HG03280 (cell line): ENCODE measurements around the gene MKLN1.
"Not testable (repeated sequence)": the region's sequence is repeated elsewhere in the genome, so short reads cannot be mapped to it uniquely, and the experiment has no call there.

Experiments
- ATAC-seq: cut with Tn5 transposase; IDR thresholded peaks from one replicate; pipeline ENCODE4 v1.9.1; 2021; ENCODE audit warnings: mild to moderate bottlenecking, moderate library complexity; ENCODE audit not compliant: unreplicated experiment

MKLN1 gene

GRCh38 chr7:131327626-131328376 is at the start of gene MKLN1:
MKLN1 (plus strand) TSS chr7:131327876; CDS start chr7:131327900, 24 bp downstream.
- ATAC-seq: peak; percentile 94

GRCh38 chr7:131279044-131279443 is 48.6 kb upstream of the MKLN1 start:
- no peak for ATAC-seq

GRCh38 chr7:131281266-131282048 is 46.2 kb upstream of the MKLN1 start:
- ATAC-seq: no peak

DNA sequence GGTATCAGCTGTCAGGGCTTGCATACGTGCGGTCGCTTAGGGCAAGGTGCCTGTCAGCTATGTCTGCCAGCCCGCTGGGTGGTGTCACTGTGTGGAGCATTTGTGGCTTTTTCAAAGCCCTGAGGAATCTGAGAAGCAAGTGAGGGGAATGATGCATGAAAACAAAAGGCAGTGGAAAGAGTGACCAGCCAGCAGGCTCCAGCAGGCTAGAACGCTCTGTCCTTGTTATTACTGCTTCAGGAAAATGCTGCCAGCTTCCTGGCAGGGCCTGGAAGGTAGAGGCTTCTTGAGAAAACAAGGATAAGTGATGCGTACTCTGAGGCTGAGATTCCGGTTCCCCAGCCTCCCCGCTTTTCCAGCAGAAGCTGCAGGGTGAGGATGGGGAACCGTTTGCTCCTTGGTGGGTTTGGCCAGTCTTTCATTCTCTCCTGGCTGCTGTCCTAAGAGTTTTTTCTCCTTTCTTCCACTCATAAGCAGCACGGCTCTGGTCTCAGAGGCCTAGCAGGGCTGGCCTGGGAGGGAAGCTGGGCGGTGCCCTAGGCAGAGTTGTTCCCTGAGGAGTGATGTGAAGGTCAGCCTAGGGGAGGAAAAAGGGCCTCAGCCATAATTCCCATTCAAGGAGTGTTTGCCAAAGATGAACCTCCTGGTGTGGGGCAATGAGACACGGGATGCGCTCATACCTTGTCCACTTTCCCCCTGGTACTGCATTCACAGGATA is 42.8 kb upstream of the MKLN1 start:
- ATAC-seq: no peak

DNA sequence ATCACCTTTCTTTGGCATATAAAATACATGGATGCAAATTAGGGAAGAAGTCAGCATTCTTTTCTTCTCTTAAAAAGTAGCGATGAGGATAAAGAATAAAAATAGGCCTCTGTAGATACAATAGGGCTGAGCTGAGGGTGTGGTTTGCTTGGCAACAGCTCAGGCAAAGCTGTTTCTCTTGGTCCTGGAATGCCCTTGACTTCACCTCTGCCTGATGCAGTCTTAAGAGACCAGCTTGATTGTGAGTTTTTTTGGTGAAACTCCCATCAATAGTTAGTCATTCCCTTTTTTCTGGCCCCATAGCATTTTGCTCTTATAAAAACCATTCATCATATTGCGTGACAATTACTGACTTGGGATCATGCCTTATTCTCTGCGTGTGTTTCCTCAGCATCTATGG is 42.1 kb upstream of the MKLN1 start:
- ATAC-seq: no peak

- no peak for ATAC-seq
These were observed 39.2 kb upstream of the MKLN1 start for GRCh38 chr7:131288450-131288849.

DNA sequence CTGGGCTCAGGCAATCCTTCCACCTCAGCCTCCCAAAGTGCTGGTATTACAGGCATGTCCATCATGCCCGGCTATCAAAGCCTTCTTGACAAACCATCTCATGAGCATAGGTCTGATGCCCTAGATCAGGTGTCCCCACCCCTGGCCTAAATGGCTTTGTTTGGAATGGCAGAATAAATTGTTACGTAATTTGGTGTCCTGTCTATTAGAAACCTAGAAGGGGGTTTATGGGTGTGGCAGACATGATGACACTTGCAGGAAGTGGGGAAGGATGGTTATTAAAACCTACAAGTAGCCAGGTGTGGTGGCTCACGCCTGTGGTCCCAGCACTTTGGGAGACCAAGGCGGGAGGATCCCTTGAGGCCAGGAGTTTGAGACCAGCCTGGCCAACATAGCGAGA is 38.6 kb upstream of the MKLN1 start:
- ATAC-seq: no peak

DNA sequence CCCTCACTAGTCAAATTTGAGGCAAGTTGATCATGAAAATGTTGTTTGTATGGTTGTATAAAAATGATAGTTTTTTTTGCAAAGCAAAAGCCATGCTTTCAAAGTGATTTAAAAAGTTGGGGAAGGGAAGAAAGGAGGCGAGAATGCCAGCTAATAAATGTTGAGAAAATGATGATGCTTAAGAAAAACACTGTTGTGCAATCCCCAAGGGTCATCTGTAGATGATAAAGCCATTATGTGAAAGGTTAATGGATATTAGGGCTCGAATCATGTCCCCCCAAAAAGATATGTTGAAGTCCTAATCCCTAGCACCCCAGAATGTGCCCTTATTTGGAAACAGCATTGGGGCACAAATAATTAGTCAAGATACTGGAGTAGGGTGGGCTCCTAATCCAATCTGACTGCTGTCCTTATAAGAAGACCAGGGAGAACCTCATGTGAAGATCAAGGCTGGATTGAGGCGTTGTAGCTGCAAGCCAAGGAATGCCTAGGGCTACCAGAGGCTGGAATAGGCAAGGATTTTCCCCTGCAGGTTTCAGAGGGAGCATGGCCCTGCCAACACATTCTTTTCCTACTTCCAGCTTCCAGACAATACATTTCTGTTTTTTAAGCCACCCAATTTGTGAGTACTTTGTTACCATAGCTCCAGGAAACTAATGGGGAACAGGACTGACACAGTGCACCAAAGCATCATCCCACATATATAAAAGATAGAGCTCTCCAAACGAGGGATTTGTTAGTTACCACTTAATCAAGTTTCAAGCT is 35.4 kb upstream of the MKLN1 start:
- no peak for ATAC-seq

DNA sequence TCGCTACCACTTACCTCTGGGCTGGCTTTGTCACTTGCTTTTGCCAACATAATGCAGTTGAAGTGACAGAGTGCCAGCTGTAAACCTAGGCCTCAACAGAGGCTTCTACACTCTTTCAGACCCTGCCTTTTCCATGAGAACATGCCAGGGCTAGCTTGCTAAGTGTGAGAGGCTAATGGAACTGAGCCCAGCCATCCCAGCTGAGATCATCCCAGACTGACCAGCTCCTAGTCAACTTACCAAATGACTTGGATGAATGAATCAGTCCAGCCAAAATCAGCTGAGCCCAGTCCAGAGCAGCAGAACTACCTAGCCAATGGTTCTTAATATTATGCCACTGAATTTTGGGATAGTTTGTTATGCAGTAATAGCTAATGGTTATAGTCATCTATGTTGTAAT is 34.7 kb upstream of the MKLN1 start:
- no peak for ATAC-seq

GRCh38 chr7:131294553-131294952 is 33.1 kb upstream of the MKLN1 start:
- no peak for ATAC-seq

GRCh38 chr7:131298608-131298992 is 29.1 kb upstream of the MKLN1 start:
- no peak for ATAC-seq

DNA sequence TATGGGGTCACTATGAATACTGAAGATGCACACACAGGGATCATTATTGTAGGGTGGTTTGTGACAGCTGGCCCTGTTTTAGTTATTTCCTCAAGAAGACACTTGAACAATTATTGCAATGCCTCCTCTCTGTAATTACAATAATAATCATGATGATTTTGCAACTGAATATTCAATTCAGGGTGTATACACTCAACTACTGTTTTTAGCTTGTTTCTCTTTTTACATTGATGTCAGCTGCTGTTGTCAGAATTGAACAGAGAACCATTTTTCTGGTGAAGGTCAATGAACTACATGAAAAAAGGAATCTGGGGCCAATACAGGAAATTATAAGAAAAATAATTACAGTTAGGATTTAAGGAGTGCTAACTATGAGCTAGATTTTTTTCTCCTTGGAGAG is 28.6 kb upstream of the MKLN1 start:
- no peak for ATAC-seq

- ATAC-seq: no peak
These were observed 27.6 kb upstream of the MKLN1 start for GRCh38 chr7:131300078-131300477.

DNA sequence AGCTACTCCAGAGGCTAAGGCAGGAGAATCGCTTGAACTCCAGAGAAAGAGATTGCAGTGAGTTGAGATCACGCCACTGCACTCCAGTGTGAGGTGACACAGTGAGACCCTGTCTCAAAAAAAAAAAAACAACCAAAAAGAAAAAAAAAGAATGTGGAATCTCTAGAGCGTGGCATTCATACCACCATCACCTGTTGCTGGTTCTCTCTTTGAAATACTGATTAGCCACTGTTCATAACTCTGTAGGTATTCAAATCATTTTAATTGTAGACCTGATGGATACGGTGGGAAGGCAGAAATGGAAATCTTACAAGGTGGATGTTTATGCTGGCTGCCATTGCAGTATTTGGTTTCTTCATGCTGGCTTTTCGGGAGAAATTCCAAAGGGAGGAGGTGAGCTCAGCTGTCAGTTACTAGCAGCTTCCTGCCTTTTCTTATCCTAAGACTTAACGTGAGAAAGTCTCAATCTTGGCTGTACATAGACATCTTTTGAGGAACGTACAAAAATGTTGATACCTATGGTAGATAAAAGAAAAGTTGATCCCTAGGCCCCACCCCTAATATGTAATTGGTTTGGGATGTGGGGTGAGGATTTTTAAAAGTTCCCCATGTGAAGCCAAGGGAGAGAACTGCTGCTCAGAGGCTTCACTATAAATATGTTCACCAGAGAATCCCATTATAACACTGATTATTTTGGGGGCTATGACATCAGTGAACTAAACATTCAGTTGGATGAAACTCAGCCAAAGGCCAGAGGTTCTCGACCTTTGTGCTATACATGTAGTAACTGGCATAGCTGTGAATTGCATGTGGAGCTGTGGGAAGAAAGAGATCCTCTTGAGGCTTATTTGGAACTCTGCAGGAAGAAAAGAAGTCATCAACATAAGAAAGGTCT is 26.9 kb upstream of the MKLN1 start:
- no peak for ATAC-seq

- no peak for ATAC-seq
These were observed 25.2 kb upstream of the MKLN1 start for GRCh38 chr7:131302446-131302845.

- ATAC-seq: no peak
These were observed 24.6 kb upstream of the MKLN1 start for GRCh38 chr7:131302876-131303707.

- no peak for ATAC-seq
These were observed 22.5 kb upstream of the MKLN1 start for GRCh38 chr7:131305152-131305551.

DNA sequence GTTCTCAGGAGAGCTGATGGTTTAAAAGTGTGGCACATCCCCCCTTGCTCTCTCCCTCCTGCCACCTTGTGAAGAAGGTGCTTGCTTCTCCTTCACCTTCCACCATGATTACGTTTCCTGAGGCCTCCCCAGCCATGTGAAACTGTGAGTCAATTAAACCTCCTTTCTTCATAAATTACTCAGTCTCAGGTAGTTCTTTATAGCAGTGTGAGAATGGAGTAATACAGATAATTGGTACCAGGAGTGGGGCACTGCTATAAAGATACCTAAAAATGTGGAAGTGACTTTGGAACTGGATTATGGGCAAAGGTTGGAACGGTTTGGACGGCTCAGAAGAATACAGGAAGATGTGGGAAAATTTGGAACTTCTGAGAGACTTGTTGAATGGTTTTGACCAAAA is 21.6 kb upstream of the MKLN1 start:
- ATAC-seq: not testable (repeated sequence)

- ATAC-seq: no peak
These were observed 20.9 kb upstream of the MKLN1 start for GRCh38 chr7:131306777-131307176.
